Endometrial microvascular endothelial cells (primary cell): ENCODE data around the gene CACNB1. TPM values are rescaled to one million over a fixed set of nuclear protein-coding genes. Genes with fewer than 3 reads are reported as not detected.
"Not testable (repeated sequence)": the region's sequence is repeated elsewhere in the genome, so short reads cannot be mapped to it uniquely, and the experiment has no call there.

ENCODE experiments used
- in situ Hi-C: cut with HindIII; loops from 2 replicates; pipeline ENCODE4 v1.10.0; 2017; ENCODE audit warnings: low sequenced_read_pairs, low pct_unique_long_range_greater_than_20kb; ENCODE audit errors: inconsistent ontology term
- total RNA-seq: library from RNA; depleted of rRNA; stranded (reverse); fragments of >200 nt; gene quantifications from one replicate; pipeline ENCODE4 v1.2.3, GENCODE V29; 2015; ENCODE audit errors: inconsistent ontology term

Gene CACNB1
- total RNA-seq, 1 donor from 2014 or later = 2.7 TPM

GRCh38 chr17:39186481-39187002, 10.9 kb downstream of the CACNB1 start:
- in situ Hi-C loops = no loop called here

GRCh38 chr17:39183720-39184119, 13.7 kb downstream of the CACNB1 start:
- in situ Hi-C loops = no loop called here

GRCh38 chr17:39183045-39183444, 14.4 kb downstream of the CACNB1 start:
- in situ Hi-C loops = no loop called here

GRCh38 chr17:39181303-39181702, 16.2 kb downstream of the CACNB1 start:
- in situ Hi-C loops = no loop called here

GRCh38 chr17:39178536-39178935, 18.9 kb downstream of the CACNB1 start:
- in situ Hi-C loops = no loop called here

- in situ Hi-C loops = no loop called here
Observed at GRCh38 chr17:39177256-39177655, 20.2 kb downstream of the CACNB1 start.

GRCh38 chr17:39175695-39176093, 21.8 kb downstream of the CACNB1 start:
- in situ Hi-C loops = no loop called here

GRCh38 chr17:39174920-39175694, 22.4 kb downstream of the CACNB1 start:
- in situ Hi-C loops = no loop called here

- in situ Hi-C loops = no loop called here
Observed at GRCh38 chr17:39173526-39174274, 23.8 kb downstream of the CACNB1 start.

GRCh38 chr17:39173080-39173479, 24.4 kb downstream of the CACNB1 start:
- in situ Hi-C loops = no loop called here

GRCh38 chr17:39171933-39172332, 25.5 kb downstream of the CACNB1 start:
- in situ Hi-C loops = no loop called here

- in situ Hi-C loops = no loop called here
Observed at GRCh38 chr17:39170558-39170957, 26.9 kb downstream of the CACNB1 start.

- in situ Hi-C loops = no loop called here
Observed at GRCh38 chr17:39170109-39170508, 27.4 kb downstream of the CACNB1 start.

- in situ Hi-C loops = no loop called here
Observed at GRCh38 chr17:39169518-39169917, 28.0 kb downstream of the CACNB1 start.

- in situ Hi-C loops = no loop called here
Observed at GRCh38 chr17:39169101-39169500, 28.4 kb downstream of the CACNB1 start.

- in situ Hi-C loops = not testable (repeated sequence)
Observed at GRCh38 chr17:39168503-39168902, 29.0 kb downstream of the CACNB1 start.

GRCh38 chr17:39167476-39167875, 30.0 kb downstream of the CACNB1 start:
- in situ Hi-C loops = no loop called here

GRCh38 chr17:39166437-39167335, 30.8 kb downstream of the CACNB1 start:
- in situ Hi-C loops = no loop called here

GRCh38 chr17:39165841-39166349, 31.6 kb downstream of the CACNB1 start, which contains the start of gene ARL5C:
TSS of gene ARL5C (minus strand) at chr17:39166161. CDS start at chr17:39165760, 401 bp downstream.
- in situ Hi-C loops = no loop called here
